ENCODE measurements around the gene DVL2. TPM values are rescaled to one million over a fixed set of nuclear protein-coding genes. Genes with fewer than 3 reads are reported as not detected.

Gene DVL2
- total RNA-seq, 4 donors from 2014 or later = 21.4 to 58.0 (median 37.3) TPM

GRCh38 chr17:7211491-7212273 is 22.6 kb downstream of the DVL2 start:
- TF ChIP-seq POLR2A (IDR thresholded peaks at IDR 0.05) = no peak
- no peak for TF ChIP-seq CTCF (IDR thresholded peaks at IDR 0.05)

GRCh38 chr17:7208754-7209460 is 25.4 kb downstream of the DVL2 start:
- H3K27me3 ChIP-seq = no peaks in the 10 kb centered on the region
- H3K9me3 ChIP-seq = no peaks in the 10 kb centered on the region
- no peak for DNase-seq
- intact Hi-C loops (cut with DNase I) = no loop called here
- H3K4me3 ChIP-seq = no peak overlapping the region
- H3K36me3 ChIP-seq = no peaks in the 10 kb centered on the region
- no peak for TF ChIP-seq POLR2A (IDR thresholded peaks at IDR 0.05)
- TF ChIP-seq CTCF (IDR thresholded peaks at IDR 0.05) = no peak
- no peak overlapping the region for H3K27ac ChIP-seq
- 83 to 92% methylated on average over 8 of the region's 9 CpGs for WGBS, 2 donors
- peaks cover 3 to 38% (median 10%) of the 10 kb centered on the region in 3 donors for H3K4me1 ChIP-seq

More at GRCh38 chr17:7211491-7212273, 22.6 kb downstream of the DVL2 start:
- DNase-seq = no peak
- intact Hi-C loops (cut with DNase I) = no loop called here
- Histone ChIP-seq H3K4me1 (peaks cover 17 to 47% (median 23%) of the 10 kb centered on the region in 3 donors), H3K9me3 (no peaks in the 10 kb centered on the region), H3K36me3 (no peaks in the 10 kb centered on the region), H3K4me3 (no peak overlapping the region), H3K27ac (no peak overlapping the region), H3K27me3 (no peaks in the 10 kb centered on the region)
- WGBS, 2 donors = 44 to 59% methylated on average over 12 to 34 of the region's 37 CpGs

- no peak for TF ChIP-seq CTCF (IDR thresholded peaks at IDR 0.05)
- TF ChIP-seq POLR2A (IDR thresholded peaks at IDR 0.05) = no peak
- intact Hi-C loops (cut with DNase I) = no loop called here
- DNase-seq = no peak
- WGBS, 2 donors = 83 to 84% methylated on average over 6 to 8 of the region's 21 CpGs
- H3K27ac ChIP-seq = no peak overlapping the region
- peaks cover 0 to 7% (median 3%) of the 10 kb centered on the region in 3 donors for H3K36me3 ChIP-seq
- H3K9me3 ChIP-seq = no peaks in the 10 kb centered on the region
- peaks cover 3 to 31% (median 10%) of the 10 kb centered on the region in 3 donors for H3K4me1 ChIP-seq
- H3K27me3 ChIP-seq = no peaks in the 10 kb centered on the region
- no peak overlapping the region for H3K4me3 ChIP-seq
Measured at GRCh38 chr17:7208027-7208571, 26.2 kb downstream of the DVL2 start.

GRCh38 chr17:7207120-7208001 is 27.0 kb downstream of the DVL2 start:
- intact Hi-C loops (cut with DNase I) = no loop called here
- TF ChIP-seq CTCF (IDR thresholded peaks at IDR 0.05) (no peak), POLR2A (IDR thresholded peaks at IDR 0.05) (no peak)
- Histone ChIP-seq H3K4me1 (peaks cover 3 to 31% (median 10%) of the 10 kb centered on the region in 3 donors), H3K9me3 (no peaks in the 10 kb centered on the region), H3K4me3 (no peak overlapping the region), H3K27ac (no peak overlapping the region), H3K27me3 (no peaks in the 10 kb centered on the region), H3K36me3 (peaks cover 0 to 15% (median 7%) of the 10 kb centered on the region in 3 donors)
- 77 to 87% methylated on average over 17 to 20 of the region's 24 CpGs for WGBS, 2 donors
- no peak for DNase-seq

All from esophagus squamous epithelium (tissue), 5 donors.